GM18519 (cell line): ENCODE data around the gene OXSR1.
"Not testable (repeated sequence)": the region's sequence is repeated elsewhere in the genome, so short reads cannot be mapped to it uniquely, and the experiment has no call there.

Experiments used
- ATAC-seq: cut with Tn5 transposase; IDR thresholded peaks from one replicate; pipeline ENCODE4 v1.9.1; 2021; ENCODE audit warnings: mild to moderate bottlenecking, moderate library complexity; ENCODE audit not compliant: unreplicated experiment, low FRiP score

Gene OXSR1

DNA sequence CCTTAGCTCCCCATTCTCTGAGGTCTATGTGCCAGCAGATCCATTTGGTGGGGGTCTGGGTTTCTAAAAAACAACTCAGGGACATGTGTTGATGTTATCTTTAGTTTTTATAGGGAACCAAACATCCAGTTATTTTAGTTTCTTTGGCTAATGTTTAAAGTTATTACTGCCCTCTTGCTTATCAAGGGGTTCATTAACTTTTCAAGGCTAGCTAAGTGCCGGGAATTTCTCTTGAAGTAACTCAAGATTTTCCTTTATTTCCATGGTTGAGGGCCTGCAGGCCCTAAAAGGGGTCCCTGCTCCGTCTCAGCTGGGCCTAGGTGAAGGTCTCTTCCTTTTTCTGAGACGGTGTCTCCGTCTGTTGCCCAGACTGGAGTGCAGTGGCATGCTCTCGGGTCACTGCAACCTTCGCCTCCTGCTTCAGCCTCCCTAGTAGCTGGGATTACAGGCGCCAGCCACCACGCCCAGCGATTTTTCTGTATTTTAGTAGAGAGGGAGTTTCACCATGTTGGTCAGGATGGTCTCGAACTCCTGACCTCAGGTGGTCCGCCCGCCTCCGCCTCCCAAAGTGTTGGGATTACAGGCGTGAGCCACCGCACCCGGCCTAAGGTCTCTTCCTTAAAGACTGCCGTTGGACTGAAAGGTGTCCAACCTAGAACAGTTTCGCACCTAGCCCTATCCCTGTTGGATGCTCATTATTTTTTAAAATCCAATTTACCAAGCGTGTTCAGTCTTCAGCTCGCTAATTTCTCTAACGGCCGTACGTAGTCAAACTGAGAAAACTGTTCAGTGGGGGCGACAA, 1.3 kb upstream of the OXSR1 start:
- no peak for ATAC-seq

DNA sequence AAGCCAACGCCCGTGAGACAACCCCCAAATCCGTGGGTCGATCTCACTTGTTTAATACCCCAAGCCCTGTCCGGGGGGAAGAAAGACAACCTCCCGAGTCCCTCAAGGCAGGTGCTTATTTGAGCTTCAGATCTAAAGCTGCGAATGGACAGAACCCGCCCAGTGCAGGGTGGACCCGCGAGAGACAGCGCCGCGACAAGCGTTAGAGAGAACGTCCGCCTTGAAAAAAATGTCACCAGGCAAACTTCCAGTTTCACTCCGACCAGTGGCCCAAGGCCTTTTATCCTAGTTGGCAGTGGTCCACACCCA, 740 bp upstream of the OXSR1 start:
- no peak for ATAC-seq

DNA sequence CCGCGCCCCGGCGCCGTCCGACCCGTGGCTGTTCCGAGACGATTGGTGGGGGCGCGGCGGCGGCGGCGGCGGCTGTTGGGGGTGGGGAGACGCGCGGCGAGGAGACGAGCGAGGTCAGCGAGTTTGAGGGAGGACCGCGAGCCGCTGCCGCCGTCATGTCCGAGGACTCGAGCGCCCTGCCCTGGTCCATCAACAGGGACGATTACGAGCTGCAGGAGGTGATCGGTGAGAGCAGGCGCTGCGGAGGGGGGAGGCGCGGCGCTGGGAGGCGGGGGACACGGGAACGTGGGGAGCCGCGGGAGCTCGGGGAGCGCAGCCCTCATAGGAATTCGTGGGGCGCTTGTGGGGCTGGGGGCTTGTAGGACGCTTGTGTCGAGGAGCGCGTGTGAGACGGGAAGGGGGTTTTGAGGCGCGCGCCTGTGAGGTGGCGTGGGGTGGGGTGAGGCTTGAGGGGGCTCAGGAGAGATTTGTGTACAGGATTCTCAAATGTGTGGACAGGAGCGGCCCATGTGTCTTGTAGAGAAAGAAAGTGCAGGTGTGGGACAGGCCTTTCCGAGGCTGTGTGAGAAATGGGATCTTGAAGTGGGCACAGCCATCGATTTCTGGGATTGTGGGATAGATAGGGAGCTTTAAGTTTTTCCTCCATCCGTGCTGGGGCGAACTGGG, 518 bp downstream of the OXSR1 start:
- ATAC-seq, result no peak

DNA sequence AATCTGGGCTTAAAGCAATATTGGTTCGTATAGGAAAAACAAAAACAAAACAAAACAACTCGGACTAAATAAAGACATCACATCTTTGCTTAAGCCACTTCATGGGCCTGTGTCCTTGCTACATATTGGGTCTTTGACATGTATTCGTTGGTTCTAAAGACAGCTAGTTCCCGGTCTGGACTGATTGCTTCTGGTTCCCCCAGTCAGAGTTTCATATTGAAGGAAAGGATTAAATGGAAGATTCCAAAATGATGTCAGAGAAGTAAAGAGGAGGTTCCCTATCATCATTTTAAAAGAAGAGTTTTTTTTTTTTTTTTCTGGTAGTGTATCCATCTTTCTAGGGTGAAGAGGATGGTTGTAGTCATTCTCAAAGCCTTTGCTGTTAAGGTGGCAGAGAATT, 2.3 kb downstream of the OXSR1 start:
- ATAC-seq, result no peak

DNA sequence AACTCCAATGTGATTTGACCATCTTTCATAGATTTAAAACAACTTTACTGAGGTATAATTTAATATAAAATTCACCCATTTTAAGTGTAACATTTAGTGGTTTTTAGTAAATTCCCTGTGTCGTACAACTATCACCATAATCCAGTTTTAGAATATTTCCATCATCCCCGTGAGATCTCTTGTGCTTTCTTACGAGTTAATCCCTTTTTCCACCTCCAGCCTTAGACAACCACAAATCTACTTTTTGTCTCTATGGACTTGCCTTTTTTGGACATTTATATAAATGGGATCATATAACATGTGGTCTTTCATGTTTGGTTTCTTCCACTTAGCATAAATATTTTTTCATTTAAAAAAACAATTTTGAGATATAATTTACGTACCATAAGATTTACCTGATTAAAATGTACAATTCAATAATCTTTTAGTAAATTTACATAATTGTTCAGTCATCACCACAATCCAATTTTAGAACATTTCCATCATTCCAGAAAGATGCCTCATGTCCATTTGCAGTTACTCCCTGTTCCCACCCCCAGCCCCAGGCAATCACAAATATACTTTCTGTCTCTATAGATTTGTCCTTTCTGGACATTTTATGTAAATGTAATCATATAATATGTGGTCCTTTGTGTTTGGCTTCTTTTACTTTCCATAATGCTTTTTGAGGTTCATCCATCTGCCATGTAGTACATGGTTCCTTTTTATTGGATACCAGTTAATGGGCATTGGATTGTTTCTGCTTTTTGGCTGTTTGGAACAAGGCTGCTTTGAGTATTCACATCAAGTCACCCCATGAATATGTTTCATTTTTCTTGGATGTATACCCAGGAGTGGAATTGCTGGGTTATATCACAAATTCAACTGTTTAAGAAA, 3.1 kb downstream of the OXSR1 start:
- ATAC-seq, result no peak

DNA sequence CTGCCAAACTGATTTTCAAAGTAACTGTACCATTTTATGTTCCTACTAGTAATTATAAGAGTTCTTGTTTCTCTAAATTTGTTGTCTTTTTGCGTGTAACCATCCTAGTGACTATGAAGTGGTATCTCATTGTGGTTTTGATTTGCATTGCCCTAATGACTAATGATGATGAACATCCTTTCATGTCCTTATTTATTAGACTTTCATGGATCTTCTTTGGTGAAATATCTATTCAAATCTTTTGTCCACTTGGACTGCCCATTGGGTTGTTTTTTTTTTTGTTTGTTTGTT, 3.6 kb downstream of the OXSR1 start:
- no peak for ATAC-seq

DNA sequence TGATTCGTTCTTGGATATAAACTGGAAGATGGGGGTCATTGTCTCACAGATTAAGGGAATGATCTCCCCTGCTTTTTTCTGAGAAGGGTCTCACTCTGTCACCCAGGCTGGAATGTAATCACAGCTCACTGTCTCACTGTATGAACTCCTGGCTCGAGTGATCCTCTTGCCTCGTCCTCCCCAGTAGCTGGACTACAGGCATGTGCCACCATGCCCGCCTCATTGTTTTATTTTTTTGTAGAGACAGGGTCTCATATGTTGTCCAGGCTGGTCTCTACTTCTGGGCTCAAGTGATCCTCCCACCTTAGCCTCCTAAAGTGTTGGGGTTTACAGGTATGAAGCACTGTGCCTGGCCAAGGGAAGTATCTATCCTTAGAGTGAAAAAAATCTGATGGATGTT, 5.4 kb downstream of the OXSR1 start:
- no peak for ATAC-seq

DNA sequence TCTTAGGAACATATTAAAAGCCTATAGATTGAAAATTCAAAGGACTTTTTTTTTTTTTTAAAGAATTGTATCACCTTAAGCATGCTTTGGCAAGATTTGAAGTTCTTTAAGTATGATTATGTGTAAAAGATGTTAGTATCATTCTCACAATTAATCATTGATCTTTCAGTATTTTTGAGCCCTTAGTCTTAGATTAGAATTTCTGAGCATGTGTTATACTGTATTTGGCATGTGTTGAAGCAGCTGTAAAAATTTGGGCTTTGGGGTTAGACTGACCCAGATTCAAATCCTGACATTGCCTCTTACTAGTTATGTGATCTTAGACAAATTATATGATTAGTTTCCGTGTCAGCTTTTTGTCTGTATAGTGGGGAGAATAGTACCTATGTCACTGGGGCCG, 6.3 kb downstream of the OXSR1 start:
- ATAC-seq, result no peak

DNA sequence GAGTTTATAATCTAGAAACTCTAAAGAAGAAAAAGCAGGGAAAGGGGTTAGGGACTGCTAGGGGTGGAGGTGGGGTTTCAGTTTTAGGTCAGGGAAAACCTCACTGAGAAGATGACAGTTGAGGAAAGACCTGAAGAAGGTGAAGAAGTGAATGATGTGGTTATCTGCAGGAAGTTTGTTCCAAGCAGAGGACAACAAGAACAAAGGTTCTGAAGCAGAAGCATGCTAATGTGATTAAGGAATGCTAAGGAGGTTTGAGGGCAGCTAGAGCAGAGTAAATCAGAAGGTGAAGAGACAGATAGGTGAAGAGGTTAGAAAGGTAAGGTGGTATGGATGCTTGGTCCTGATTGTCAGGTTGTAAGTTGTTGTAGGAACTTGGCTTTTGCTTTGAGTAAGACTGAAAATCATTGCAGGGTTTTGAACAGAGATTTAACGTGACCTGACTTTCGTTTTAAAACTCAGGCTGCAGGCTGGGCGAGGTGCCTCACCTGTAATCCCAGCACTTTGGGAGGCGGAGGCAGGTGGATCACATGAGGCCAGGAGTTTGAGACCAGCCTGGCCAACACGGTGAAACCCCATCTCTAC, 8.6 kb downstream of the OXSR1 start:
- ATAC-seq, result no peak

DNA sequence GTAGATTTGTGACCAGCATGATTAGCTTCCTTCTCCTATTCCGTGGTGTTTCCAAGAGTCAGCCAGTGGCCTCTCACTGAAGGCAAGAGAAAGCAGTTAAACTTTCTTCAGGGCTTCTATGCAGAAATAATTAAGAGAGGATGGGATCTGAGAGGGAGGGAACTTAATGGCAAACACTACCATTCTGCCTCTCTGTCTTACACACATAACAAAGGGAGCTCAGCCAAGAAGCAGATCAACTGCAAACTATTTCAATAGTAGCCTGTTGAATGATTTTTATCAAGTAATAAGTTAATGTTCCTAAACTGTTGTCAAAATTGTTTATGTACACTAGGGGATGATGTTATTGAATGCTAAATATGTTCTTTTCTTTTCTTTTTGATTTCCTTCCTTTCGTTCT, 11.8 kb downstream of the OXSR1 start:
- ATAC-seq, result no peak

DNA sequence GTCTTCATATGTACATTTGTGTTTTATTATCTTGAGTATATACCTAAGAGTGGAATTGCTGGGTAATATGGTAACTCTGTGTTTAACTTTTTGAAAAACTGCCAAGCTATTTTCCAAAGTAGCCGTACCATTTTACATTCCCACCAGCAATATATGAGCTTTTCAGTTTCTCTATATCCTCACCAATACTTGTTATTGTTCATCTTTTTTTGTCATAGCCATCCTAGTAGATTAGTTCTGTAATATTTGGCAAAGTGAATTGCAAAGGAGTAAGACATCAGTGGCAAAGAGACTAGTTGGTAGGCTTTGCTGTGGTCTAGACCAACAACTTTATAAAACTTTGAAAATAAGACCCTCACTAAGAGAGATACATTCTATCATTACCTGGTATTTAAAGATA, 21.4 kb downstream of the OXSR1 start:
- ATAC-seq, result no peak

DNA sequence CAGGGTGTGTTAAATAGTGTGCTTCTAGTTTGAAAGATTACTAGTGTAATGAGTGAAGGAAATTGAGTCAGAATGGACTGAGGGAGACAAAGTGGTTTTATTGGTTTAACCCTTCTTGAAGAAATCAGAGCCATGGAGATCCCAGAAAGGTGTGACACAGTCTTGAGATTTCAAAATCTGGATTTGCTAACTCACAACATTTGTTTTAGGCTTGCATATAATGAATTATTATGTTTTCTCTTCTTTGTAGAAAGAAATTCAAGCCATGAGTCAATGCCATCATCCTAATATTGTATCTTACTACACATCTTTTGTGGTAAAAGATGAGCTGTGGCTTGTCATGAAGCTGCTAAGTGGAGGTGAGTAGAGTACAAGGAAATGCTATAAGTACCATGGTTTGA, 25.1 kb downstream of the OXSR1 start:
- ATAC-seq, result no peak

DNA sequence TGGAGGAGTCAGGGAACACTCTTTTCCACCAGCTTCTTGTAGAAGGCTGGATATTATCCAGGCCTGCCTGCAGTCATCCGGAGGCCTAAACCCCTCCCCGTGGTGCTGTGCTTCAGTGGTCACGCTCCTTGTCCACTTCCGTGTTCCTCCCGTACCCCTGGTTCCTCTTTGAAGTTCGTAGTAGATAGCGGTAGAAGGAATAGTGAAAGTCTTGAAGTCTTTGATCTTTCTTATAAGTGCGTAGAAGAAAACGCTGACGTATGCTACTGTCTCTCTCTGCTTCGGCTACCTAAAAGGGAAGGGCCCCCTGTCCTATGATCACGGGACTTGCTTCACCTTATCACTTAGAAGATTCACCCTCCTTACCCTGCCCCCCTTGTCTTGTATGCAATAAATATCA, 37.6 kb downstream of the OXSR1 start:
- ATAC-seq, result not testable (repeated sequence)

DNA sequence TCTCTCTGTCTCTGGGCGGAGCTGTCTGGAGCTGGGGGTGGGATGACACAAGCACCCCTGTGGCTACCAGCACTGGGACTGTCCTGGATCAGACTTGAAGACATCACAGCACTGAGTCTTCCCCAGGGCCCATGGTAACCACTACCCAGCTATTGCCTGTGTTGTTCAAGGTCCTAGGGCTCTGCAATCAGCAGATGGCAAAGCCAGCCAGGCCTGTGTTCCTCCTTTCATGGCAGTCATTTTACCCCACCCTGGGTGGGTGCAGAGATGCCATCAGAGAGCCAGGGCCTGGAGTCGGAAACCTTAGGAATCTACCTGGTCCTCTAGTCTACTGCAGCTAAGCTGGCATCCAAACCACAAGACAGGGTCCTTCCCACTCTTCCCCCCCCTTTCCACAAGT, 38.4 kb downstream of the OXSR1 start:
- no peak for ATAC-seq

DNA sequence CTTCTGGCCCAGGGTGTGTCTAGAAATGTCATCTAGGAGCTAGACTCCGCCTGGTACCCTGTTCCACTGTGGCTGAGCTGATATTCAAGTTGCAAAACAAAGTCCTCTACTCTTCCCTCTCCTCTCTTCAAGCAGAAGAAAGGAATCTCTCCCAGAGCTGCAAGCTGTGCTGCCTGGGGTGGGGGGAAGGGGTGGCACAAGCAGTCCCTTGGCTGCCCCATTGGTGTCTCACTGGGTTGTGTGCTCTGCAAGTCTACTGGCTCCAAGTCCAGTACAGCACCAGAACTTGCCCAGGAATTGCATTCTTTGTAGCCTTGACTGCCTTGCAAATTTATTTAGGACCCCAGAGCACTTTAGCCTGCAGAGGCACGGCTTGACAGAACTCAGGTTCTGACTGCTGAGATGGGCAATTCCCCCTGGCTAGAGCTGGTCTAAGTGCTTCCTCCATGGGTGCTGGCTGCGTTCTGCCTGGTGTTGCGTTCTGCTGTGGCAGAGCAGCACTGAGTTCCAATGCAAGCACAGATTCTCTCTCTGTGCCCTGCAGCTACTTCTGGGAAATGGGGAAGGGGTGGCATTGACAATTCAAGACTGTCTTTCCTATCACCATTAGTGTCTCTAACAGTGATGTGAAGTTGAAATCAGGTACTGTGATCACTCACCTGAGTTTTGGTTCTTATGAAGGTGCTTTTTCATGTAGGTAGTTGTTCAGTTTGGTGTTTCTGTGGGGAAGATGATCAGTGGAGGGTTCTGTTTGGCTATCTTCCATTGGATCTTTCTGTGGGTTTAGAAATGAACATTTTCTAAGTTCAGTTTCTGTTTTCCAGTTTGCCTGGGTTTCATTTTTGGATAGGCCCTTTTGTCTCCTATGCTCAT, 39.5 kb downstream of the OXSR1 start:
- no peak for ATAC-seq

DNA sequence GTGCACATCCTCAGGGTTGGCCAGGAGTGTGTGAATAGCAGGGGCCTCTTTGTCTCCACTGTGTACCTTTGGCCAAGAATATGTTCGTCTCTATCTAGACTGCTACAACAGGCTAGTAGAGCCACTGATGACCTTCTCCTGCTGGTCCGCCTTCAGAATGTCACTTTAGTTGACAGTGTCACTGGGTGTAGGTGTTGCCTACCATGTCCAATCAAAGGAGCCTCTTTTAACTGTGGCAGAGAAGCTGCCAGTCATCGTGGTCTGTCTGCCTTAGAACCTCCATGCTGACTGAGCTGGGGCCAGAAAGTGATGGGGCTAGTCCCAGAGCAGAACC, 40.1 kb downstream of the OXSR1 start:
- no peak for ATAC-seq

DNA sequence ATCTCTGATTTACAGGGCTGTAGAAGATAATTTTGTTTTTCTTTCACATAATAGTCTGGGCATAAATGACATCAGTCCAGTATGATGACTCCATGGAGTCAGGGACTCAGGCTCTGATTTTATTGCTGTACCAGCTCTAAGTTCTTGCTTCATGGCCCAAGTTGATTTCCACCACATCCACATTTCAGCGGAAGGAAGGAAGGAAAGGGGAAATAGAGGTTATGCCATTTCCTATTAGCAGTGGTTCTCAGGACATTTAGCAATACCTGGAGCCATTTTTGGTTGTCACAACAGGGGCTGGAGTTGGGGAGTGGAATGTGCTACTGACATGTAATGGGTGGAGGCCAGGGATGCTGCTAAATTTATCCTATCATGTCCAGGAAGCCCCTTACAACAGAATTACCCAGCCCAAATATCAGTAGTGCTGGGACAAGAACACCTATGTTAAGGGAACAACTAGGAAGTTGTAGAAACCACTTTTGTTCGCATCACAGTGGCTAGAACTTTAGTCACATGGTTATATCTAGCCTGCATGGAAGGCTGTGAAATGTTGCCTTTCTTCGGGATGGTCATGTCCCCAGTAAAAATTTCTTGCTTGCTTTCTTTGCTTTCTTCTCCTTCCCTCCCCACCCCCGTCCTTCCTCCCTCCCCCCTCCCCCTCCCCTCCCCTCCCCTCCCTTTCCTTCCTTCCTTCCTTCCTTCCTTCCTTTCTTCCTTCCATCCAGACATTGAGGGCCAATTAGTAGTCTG, 42.1 kb downstream of the OXSR1 start:
- ATAC-seq, result no peak

DNA sequence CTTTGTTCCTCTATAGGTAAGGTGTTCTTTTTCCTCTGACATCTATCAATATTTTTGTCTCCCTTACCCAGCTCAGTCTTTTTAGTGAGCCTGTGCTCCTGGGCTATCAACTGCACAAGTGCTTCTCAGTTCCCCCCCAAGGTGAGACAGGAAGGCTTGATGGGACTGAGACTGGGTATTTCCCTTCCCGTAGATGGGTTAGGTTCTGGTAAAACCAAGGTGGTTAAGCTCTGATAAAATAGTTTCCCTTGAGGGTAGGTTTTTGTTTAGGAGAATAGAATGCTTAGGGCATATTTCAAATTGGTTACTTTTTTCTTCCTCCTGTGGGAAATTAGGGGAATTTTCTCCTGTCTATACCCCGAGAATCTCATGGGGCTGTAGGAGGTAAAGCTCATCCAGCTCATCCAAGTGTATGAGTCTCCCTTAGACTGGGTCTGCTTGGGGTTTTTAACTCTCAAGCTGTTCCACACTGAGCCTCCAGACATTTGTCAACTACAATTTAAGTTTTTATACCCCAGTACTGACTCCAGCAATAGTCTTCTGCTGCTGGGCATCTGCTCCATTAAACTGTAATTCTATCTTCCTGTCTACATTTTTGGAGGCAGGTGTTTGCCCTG, 44.9 kb downstream of the OXSR1 start:
- no peak for ATAC-seq

DNA sequence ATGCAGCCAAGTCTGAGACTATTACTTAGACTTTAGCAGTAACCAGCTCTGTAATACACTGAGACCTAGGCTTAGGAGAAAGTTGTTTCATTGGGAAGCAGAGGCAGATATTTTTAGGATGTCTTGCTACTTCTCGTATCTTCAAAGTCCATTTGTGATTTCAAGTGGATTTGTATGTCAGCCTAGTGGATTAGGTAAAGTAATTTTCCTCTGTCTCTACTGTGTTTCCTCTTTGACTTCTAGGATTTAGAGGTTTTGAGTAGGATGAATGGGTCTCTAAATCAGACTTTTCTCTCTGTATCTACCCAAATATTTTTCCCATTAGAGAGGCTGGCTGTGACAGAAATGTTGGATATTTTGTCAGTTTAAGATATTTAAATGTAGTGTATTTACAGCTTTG, 46.8 kb downstream of the OXSR1 start:
- ATAC-seq, result no peak
